Pulmonary artery endothelial cell (primary cell): ENCODE data around the gene CNN1. TPM values are rescaled to one million over a fixed set of nuclear protein-coding genes. Genes with fewer than 3 reads are reported as not detected.
"Not testable (repeated sequence)": the region's sequence is repeated elsewhere in the genome, so short reads cannot be mapped to it uniquely, and the experiment has no call there.

ENCODE experiments used
- DNase-seq: peaks from one replicate; pipeline ENCODE4 v3.0.0-alpha.2; 2011; ENCODE audit warnings: low read depth, low spot score
- total RNA-seq: library from RNA; depleted of rRNA; stranded (reverse); fragments of >200 nt; gene quantifications from 2 replicates; pipeline ENCODE4 v1.2.3, GENCODE V29; 2014

Gene CNN1
- total RNA-seq, 1 donor from 2014 or later: 0.07 TPM

DNA sequence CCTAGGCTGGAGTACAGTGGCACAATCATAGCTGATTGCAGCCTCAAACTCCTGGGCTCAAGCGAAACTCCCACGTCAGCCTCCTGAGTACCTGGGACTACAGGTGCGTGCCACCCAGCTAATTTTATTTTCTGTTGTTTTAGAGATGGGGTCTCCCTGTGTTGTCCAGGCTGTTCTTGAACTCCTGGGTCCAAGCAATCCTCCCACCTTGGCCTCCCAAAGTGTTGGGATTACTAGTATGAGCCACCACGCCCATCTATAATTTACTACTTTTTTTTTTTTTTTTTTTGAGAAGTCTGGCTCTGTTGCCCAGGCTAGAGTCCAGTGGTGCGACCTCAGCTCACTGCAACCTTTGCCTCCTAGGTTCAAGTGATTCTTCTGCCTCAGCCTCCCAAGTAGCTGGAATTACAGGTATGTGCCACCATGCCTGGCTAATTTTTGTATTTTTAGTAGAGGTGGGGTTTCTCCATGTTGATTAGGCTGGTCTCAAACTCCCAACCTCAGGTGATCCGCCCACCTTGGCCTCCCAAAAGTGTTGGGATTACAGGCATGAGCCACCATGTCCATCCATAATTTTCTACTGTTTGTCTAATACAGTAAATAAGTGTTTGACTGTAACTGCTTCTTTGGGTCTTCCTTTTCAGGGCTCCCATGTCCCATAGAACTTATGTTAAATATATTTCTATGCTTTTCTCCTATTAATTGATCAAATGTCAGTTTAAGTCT, 25.6 kb downstream of the CNN1 start:
- not testable (repeated sequence) for DNase-seq

DNA sequence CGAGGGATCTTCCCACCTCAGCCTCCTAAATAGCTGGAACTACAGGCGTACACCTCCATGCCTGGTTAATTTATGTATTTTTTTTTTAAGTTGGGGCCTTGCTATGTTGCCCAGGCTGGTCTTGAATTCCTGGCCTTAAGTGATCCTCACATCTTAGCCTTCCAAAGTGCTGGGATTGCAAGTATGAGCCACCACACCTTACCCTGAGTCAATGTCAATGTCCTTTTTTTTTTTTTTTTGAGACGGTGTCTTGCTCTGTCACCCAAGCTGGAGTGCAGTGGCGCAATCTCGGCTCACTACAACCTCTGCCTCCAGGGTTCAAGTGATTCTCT, 27.0 kb downstream of the CNN1 start:
- DNase-seq: not testable (repeated sequence)

DNA sequence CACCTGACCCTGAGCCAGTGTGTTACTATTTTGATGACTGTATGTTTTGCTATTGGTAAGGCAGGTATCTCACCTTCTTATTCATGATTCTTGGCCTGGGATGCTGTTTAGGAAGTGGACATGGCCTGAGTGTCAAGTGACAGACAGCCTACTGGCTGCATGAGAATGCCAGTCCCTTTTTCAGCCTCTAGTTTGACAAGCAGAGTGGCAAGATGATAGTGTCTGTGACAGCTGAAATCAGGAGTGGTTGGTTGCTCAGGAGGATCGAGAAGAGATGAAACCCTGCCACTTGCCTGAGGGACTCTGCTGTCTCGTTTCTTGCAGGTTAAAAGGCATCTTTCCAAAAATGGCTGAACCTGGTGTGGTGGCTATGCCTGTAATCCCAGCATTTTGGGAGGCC, 27.5 kb downstream of the CNN1 start:
- no peak for DNase-seq

DNA sequence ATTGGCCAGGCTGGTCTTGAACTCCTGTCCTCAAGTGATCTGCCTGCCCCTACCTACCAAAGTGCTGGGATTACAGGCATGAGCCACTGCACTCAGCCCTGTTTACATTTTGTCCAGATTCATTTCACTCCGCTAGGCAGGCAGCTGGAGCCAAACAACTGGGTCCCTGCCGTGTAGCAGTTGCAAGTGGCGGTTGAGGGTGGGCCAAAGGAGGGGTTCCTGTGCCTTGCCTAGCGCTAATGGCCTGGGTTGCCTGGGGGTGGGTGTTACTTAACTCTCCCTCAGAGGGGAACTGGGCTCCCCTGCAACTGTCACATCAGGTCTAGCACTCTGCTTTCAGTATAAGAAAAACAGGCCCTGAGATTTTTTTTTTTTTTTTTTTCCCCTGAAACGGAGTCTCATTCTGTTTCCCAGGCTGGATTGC, 31.4 kb downstream of the CNN1 start:
- DNase-seq: no peak

DNA sequence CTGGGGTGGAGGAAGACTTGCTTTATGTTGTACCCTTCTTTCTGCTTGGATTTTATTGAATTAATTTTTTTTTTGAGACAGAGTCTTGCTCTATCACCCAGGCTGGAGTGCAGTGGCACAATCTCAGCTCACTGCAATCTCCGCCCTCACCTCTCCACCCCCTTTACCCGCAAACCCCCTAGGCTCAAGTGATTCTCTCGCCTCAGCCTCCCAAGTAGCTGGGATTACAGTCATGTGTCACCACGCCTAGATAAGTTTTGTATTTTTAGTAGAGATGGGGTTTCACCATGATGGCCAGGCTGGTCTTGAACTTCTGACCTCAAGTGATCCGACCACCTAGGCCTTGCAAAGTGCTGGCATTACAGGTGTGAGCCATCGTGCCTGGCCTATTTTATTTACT, 34.7 kb downstream of the CNN1 start:
- DNase-seq: not testable (repeated sequence)

DNA sequence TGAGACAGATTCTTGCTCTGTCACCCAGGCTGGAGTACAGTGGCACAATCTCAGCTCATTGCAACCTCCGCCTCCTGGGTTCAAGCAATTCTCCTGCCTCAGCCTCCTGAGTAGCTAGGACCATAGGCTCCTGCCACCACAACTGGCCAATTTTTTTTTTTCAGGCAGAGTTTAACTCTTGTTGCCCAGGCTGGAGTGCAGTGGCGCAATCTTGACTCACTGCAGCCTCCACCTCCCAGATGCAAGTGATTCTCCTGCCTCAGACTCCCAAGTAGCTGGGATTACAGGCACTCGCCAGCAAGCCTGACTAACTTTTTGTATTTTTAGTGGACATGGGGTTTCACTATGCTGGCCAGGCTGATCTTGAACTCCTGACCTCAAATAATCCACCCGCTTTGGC, 35.1 kb downstream of the CNN1 start:
- DNase-seq: not testable (repeated sequence)

DNA sequence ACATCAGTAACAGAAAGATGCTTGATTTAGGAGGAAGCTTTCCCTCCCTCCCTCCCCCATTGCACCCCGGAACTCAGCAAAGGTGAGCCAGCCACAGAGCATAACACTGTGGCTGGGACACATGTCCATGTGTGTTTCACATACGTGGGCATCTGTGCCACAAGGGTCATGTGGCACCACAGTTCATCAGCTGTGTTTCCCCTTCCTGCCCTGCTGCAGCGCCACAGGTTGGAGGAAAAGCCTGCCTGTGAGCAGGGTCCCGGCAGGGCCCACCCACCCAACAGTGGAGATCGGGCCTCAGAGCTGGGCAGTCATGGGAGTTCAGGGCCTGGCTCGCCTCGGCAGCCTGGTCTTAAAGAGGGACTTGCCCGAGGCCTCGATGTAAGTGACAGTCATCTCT, 36.0 kb downstream of the CNN1 start:
- no peak for DNase-seq

DNA sequence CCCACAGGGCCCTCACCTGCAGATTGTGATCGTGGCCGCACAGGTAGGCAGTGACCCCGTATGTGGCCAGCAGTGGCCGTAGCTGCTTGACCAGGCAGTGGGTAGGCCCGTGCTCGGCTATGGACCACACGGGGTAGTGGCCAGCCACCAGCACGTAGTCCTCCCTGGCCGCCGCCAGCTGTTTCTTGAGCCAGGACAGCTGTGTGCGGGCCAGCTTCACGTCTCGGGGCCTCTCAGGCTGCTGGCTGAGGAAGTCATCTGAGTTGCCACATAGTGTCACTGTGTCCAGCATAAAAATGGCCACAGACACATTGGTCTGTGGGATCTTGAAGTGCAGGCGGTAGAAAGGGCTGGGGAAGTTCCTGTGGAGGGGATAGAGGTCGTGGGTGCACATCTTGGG, 37.6 kb downstream of the CNN1 start:
- DNase-seq: no peak

DNA sequence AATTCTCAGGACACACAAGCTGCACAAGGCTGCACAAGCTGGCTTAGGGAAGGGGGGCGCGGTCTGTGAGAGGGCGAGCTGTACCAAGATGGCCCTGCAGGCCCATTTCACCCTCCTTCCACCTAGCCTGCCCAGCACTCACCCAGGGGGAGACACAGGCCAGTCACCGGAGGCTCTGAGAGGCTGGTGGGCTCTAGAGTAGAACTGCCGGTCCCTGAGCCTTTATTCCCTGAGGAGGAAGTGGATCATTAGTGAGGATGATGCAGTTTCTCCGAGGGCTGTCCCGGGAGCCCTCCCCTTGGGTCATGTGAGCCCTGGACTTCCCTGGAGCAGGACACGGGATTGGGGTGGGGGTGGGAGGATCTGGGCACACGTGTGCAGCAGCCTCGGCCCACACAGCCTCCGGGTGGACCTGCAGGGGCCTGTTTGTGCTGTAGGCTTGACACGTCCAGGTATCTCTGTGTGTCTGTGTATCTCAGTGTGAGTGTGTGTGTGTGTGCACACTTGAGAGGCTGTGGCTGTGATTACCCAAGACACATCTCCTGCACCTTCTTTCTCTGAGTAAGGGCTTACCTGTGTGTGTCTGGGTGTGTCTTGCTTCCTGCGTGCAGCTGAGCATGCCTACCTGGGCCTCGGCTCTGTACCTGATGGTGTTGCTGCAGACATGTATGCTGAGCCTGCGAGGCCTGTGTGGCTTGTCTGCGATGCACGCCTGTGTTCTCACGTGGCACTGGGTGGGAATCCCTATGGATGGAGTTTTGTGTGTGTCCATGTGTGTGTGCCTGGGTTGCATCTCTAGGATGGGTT, 39.0 kb downstream of the CNN1 start, which contains the start of gene ACP5:
TSS of gene ACP5 (minus strand) at position 195 of the 807 bp plus-strand sequence. CDS start 328 bp downstream, outside the sequence.
- DNase-seq: no peak

DNA sequence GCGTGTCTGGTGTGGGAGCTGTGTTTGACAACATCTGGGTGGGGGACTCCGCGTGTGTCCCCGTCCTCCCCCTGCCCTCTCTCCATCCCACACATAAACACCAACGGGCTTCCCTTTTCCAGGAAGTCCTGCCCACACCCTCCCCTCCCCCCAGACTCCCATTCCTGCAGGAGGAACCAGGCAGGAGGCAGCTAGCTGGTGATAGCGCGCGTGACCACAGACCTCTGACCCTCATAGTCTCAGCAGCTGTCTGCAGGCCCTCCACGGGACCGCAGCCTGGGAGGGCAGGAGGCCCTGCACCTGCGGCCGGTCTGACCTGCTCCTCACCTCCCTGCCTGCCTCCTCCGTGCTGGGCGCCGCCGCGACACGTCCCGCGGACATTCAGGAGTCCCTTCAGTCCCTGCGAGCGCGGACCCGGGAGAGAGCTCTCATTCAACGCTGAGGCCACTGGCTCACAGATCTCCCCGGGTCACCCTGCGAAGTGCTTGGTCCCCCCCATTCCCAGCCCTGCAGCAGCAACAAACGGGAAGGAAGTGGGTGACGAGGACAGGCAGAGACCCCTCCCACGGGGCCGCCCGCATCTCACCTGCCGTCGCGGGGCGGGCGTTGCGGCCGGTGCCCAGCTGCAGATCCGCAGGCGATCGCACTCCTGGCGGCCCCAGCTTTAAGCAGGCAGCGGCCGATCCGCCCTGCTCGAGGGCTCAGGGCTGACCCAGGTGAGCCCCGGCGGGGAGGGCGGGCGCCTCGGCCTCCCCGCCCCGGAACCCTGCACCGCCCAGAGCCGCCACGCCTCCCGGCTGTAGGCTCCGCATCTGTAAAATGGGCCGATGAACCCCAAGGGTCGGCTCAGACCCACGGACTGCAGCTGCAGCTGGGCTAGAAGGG, 39.8 kb downstream of the CNN1 start:
- no peak for DNase-seq

DNA sequence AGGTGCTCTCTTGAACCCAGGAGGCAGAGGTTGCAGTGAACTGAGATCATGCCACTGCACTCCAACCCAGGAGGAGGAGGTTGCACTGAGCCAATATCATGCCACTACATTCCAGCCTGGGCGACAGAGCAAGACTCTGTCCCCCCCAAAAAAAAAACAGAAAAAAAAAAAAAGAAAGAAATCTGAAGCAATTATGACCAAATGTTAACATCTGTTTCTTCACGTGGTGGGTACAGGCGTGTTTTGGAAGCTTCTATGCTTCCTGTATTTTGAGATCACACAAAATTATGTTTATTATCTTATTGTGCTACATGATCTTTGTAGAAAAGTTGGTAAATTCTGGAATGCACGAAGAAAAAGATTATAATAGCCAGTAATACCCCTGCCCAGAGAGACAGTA, 41.5 kb downstream of the CNN1 start:
- DNase-seq: no peak

DNA sequence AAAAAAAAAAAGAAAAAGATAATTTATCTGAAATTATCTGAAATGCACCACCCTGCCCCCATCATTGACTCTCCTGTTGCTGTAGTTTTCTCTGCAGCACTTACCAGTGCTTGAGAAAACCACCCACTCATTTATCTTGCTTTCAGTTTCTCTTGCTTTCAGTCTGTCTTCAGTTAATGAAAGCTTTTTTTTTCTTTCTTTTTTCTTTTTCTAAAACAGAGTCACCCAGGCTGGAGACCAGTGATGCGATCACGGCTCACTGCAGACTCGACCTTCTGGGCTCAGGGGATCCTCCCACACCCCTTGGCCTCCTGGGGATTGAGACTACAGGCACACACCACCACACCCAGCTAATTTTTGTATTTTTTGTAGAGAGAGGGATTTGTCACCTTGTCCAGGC, 43.1 kb downstream of the CNN1 start:
- no peak for DNase-seq

DNA sequence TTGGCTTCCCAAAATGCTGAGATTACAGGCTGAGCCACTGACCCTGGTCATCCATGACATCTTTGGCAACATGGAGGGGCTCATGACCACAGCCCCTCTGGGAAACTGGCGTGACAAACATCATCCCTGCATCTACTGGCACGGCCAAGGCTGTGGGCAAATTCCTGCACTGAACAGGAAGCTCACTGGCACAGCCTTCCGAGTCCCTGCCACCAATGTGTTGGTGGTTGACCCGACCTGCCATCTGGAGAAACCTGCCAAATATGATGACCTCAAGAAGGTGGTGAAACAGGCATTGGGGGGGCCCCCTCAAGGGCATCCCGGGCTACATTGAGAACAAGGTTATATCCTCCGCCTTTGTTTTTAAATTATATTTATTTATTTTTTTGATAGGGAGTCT, 47.7 kb downstream of the CNN1 start:
- no peak for DNase-seq

DNA sequence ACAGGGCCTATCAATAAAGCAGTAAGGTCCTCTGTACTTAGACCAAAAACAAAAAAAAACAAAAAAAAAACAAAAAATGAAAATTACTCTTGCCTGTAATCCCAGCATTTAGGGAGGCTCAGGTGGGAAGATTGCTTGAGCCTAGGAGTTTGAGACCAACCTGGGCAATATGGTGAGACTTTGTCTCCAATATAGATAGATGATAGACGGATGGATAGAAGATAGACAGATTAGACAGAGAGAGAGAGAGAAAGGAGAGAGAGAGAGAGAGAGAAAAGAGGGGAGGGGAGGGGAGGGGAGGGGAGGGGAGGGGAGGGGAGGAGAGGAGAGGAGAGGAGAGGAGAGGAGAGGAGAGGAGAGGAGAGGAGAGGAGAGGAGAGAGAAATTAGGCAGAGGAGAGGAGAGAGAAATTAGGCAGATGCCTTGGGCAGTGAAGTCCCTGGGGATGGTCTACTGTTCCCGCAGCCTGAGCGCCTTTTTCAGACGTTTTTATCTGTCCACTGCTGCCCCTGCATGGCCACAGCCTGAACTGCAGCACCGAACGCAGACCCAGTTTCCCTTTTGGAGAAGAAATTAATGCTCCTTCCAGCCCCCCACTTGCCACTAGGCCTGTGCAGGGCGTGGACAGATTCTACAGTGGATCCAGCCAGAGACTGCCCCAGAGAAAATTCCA, 48.8 kb downstream of the CNN1 start:
- DNase-seq: peak; percentile 20

DNA sequence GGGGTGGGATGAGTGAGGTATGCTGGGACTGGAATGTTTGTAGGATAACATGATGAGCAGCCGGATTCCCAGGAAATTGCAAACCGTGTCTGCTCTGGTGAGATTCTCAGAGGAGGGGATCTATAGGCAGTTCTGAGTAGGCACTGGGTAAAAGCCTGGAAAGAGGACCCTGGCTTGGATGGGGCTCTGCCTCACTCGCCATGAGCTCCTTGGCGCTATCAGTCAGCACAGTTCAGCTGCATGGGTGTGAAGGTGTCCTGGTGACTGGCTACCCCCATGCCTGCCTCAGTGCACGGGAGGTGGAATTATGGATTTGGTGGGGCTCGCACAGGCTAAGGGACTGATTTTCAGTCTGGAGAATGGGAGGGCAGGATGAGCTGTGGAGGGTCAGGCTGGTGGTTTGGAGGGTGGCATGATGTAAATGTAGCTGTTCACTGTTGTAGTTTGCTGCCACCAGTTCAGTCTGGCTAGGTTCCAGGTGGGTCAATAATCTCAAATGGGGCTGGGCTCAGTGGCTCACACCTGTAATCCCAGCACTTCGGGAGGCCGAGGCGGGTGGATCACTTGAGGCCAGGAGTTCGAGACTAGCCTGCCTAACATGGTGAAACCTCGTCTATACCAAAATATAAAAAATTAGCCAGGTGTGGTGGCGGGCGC, 49.5 kb downstream of the CNN1 start:
- DNase-seq: no peak

DNA sequence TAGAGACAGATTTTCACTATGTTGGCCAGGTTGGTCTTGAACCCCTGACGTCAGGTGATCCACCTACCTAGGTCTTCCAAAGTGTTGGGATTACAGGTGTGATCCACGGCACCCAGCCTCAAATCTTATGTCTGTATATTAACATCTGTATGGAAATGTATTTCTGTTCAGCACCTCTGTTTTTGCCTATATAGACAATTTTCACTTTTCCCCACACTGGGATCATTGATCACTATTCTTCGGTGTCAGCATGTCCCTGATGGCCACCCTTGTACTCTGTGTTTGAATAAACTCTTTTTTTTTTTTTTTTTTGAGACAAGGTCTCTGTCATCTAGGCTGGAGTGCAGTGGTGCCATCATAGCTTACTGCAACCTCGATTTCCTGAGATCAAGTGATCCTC, 55.4 kb downstream of the CNN1 start:
- DNase-seq: no peak

DNA sequence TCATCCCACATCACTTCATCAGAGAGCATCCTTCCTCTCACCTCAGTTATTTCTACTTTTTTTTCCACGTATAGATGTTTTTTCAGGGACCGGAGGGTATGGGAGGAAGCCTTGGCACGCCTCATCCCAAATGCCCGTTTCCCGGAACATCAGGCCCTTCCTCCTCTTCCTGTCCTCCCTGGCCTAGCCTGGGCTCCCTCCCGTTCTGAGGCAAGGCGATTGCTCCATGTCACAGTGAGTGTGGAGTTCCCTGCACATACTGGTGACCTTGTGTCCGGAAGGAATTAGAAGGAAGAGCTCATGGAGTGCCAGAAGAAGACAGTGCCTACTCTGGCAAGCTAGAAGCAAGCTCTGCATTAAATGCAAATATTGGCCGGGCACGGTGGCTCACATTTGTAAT, 57.5 kb downstream of the CNN1 start:
- no peak for DNase-seq

DNA sequence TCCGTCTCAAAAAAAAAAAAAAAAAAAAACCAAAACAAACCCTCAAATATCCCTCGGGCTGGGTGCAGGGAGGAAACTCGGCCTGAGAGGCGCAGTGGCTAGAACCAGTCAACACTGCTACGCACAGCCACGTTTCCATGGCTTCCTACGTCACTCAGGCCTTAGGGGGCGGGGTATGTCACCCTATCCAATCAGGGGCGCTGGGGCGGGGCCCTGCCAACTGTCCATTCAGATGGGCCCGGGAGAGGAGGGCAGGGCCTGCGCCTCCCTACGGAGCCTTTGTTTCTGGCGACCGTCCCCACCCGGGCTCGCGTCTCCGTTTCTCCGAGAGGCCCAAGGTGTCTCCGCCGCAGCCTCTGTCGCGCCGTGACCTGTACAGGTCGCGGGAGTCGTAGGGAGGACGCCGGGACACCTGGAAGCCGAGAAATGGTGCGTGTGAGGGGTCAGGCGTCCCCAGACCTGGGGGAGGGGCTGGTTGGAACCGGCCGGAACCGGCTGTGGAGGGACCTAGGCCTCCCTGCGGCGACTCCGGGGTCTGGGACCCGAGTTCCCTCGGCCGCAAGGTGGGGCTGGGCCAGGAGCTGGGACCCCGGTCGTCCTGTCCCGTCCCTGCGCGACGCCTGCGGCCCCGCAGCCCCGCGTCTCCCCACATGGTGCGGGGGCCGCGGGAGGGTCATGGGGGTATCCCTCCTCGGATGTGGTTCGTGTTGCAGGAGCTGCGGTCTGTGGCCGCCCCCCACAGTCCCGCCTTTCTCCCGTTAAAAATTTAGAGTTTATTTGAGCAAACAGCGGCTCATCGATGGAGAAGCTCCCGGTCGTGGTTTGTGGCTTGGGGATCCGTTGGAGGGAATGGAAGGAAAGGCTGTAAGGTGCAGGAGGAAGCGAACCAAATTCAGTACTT, 58.8 kb downstream of the CNN1 start, which contains the start of gene ZNF627:
TSS of gene ZNF627 (plus strand) at position 282 of the 901 bp plus-strand sequence. CDS start at position 427, 145 bp downstream.
- peak; percentile 96 for DNase-seq

DNA sequence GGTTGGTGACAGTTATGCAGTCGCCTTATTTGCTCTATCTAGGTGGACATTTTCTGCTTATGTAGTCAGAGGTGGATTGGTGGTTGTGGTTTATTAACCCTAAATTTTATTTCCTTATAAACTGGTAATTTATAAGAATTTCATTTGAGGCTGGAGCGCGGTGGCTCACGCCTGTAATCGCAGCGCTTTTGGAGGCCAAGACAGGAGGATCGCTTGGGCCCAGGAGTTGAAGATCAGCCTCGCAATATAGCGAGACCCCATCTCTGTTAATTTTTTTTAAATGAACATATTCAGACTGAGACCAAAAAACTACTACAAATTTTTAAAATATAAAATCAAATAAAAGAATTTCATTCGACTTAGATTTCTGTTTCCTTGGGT, 59.4 kb downstream of the CNN1 start:
- no peak for DNase-seq

DNA sequence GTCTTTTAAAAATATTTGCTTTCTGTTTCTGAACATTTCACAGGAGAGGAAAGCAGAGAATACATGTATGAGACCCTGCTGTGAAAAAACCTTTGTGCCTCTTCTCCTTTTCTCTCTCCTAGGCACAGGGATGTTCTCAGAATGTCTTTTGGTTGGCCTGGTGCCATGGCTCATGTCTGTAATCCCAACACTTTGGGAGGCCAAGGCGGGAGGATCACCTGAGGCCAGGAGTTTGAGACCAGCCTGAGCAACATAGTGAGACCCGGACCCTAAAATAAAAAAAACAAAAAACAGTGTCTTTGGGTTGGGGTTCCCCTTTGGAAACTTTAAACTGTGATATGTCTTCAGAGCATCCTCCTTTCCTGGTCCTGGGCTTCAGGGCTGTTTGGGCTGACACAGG, 60.1 kb downstream of the CNN1 start:
- no peak for DNase-seq
